Naive thymus-derived CD8-positive, alpha-beta T cell (primary cell): ENCODE measurements around the gene ZNF189. TPM values are rescaled to one million over a fixed set of nuclear protein-coding genes. Genes with fewer than 3 reads are reported as not detected.
A peak's percentile ranks its signal among the peaks of the same experiment; 100 is the strongest.
"Not testable (repeated sequence)": the region's sequence is repeated elsewhere in the genome, so short reads cannot be mapped to it uniquely, and the experiment has no call there.

Source experiments
- ATAC-seq, 2 donors: fragments of 150-1000 bp; cut with Tn5 transposase in 1 of 2; sonication (Bioruptor Pico), chemical (Tn5 transposase) in 1 of 2; 1 replicate in 1 of 2; 2 replicates in 1 of 2; pipeline ENCODE4 v1.10.0; 2021; ENCODE audit warnings: mild to moderate bottlenecking in 2 of 2, moderate library complexity in 2 of 2
- POLR2A ChIA-PET: fragments of 350-600 bp; sonication (Branson Sonifier 250); formaldehyde crosslinking; loops from one replicate; lab custom pipeline; 2021; ENCODE audit warnings: antibody characterized with exemption; lab: Charles Lee
- DNase-seq, 10 donors: peaks; one replicate each; pipeline versions ENCODE4 v3.0.0 to v3.0.0-alpha.2; 2020 to 2022
- H3K27ac Mint-ChIP-seq, 10 donors: one replicate each; pipeline ENCODE4 v1.8.0; 2020 to 2022; ENCODE audit warnings: mild to moderate bottlenecking in 10 of 10, mixed read lengths in 10 of 10, moderate library complexity in 4 of 10, inconsistent platforms in 1 of 10
- H3K27me3 Mint-ChIP-seq, 5 donors: one replicate each; pipeline ENCODE4 v1.8.0; 2021 to 2022; ENCODE audit warnings: mixed read lengths in 5 of 5
- H3K36me3 Mint-ChIP-seq, 3 donors: one replicate each; pipeline ENCODE4 v1.8.0; 2020 to 2022; ENCODE audit warnings: mixed read lengths in 3 of 3, mild to moderate bottlenecking in 2 of 3, inconsistent platforms in 1 of 3
- H3K4me1 Mint-ChIP-seq, 4 donors: one replicate each; pipeline ENCODE4 v1.8.0; 2021 to 2022; ENCODE audit warnings: mixed read lengths in 4 of 4
- H3K4me3 Mint-ChIP-seq, 10 donors: one replicate each; pipeline ENCODE4 v1.8.0; 2020 to 2022; ENCODE audit warnings: mild to moderate bottlenecking in 10 of 10, mixed read lengths in 10 of 10, moderate library complexity in 6 of 10, inconsistent platforms in 1 of 10
- H3K9me3 Mint-ChIP-seq, 9 donors: one replicate each; pipeline ENCODE4 v1.8.0; 2020 to 2022; ENCODE audit warnings: mixed read lengths in 9 of 9, mild to moderate bottlenecking in 3 of 9, inconsistent platforms in 1 of 9, moderate library complexity in 1 of 9
- polyA plus RNA-seq, 3 donors: library from polyadenylated mRNA; unstranded; fragments of 300-500 nt; fragmentation: Illumina TruSeq; gene quantifications; one replicate each; pipeline ENCODE4 v1.2.3, GENCODE V29; 2021
- total RNA-seq, 8 experiments: library from RNA in 2 of 8; stranded (reverse) in 2 of 8; gene quantifications; one replicate each; pipeline ENCODE4 v1.2.3 and lab custom pipeline; 2021 to 2026

ZNF189 gene
- total and polyA plus RNA-seq, 5 experiments from 2014 or later, result 1.4 to 26.3 (median 2.6) TPM

- POLR2A ChIA-PET, DNase-seq, ATAC-seq, H3K27me3 Mint-ChIP-seq, H3K4me3 Mint-ChIP-seq, H3K27ac Mint-ChIP-seq, H3K4me1 Mint-ChIP-seq: not testable (repeated sequence)
- H3K36me3 Mint-ChIP-seq, result peaks cover 6 to 21% (median 19%) of the 10 kb centered on the region in 3 donors
- peaks cover 0 to 15% (median 10%) of the 10 kb centered on the region in 9 donors for H3K9me3 Mint-ChIP-seq
Observed at GRCh38 chr9:101384873-101385536, 13.6 kb upstream of the ZNF189 start, which contains the start of gene BAAT. TSS of gene BAAT (minus strand) at chr9:101385006. CDS start at chr9:101371404, 13,602 bp downstream.

GRCh38 chr9:101387871-101388506 lies 10.7 kb upstream of the ZNF189 start:
- Mint-ChIP-seq H3K36me3 (peaks cover 23 to 49% (median 37%) of the 10 kb centered on the region in 3 donors), H3K4me1 (peaks cover 22 to 28% (median 23%) of the 10 kb centered on the region in 4 donors), H3K27ac (peak overlapping the region; percentile 9 to 83 (median 67)), H3K27me3 (no peaks in the 10 kb centered on the region), H3K4me3 (no peak overlapping the region), H3K9me3 (peaks cover 0 to 26% (median 11%) of the 10 kb centered on the region in 9 donors)
- POLR2A ChIA-PET, result no interaction called here
- peak in 2 of 10 donors; percentile 14 to 18 for DNase-seq
- peak; percentile 71 to 81 for ATAC-seq

DNA sequence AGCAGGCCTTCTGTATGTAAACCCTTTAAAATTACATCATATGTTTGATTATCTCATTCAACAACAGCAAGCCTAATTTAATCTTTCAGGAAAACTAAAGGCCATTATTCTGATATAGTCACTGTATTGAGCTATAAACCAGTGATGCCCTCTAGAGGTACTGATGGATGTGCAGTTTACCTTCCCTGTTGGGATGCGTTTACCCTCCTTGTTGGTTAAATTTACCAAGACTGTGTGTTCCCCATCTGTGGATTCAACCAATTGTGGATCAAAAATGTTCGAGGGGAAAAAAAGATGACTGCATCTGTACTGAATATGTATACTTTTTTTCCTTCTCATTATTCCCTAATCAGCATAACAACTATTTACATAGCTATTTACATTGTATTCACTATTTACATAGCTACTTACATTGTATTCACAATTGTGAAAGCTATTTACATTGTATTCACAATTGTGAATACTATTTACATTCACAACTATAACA lies 10.1 kb upstream of the ZNF189 start:
- Mint-ChIP-seq H3K4me3 (no peak overlapping the region), H3K36me3 (peaks cover 25 to 53% (median 43%) of the 10 kb centered on the region in 3 donors), H3K9me3 (peaks cover 0 to 28% (median 13%) of the 10 kb centered on the region in 9 donors), H3K27ac (peak overlapping the region in 7 of 10 donors; percentile 4 to 83 (median 55)), H3K27me3 (no peaks in the 10 kb centered on the region), H3K4me1 (peaks cover 23 to 30% (median 26%) of the 10 kb centered on the region in 4 donors)
- DNase-seq, result no peak
- no peak for ATAC-seq
- POLR2A ChIA-PET, result no interaction called here

- peak overlapping the region in 3 of 10 donors; percentile 15 to 69 (median 19) for H3K27ac Mint-ChIP-seq
- H3K4me1 Mint-ChIP-seq, result peaks cover 39 to 71% (median 68%) of the 10 kb centered on the region in 4 donors
- ATAC-seq (no peak), DNase-seq (no peak)
- H3K27me3 Mint-ChIP-seq, result no peaks in the 10 kb centered on the region
- peaks cover 32 to 77% (median 40%) of the 10 kb centered on the region in 3 donors for H3K36me3 Mint-ChIP-seq
- H3K9me3 Mint-ChIP-seq, result peaks cover 0 to 13% (median 6%) of the 10 kb centered on the region in 9 donors
- POLR2A ChIA-PET, result no interaction called here
- H3K4me3 Mint-ChIP-seq, result peak overlapping the region in 3 of 10 donors; percentile 5 to 28 (median 24)
Observed at GRCh38 chr9:101393135-101393534, 5.5 kb upstream of the ZNF189 start.

GRCh38 chr9:101394687-101395086 lies 4.0 kb upstream of the ZNF189 start:
- POLR2A ChIA-PET, result no interaction called here
- no peak for ATAC-seq
- DNase-seq, result no peak
- Mint-ChIP-seq H3K4me3 (peak overlapping the region in 6 of 10 donors; percentile 13 to 43 (median 35)), H3K36me3 (peaks cover 32 to 64% (median 40%) of the 10 kb centered on the region in 3 donors), H3K27ac (peak overlapping the region in 1 of 10 donors; percentile 7), H3K27me3 (no peaks in the 10 kb centered on the region), H3K9me3 (peaks cover 0 to 13% (median 6%) of the 10 kb centered on the region in 9 donors), H3K4me1 (peaks cover 37 to 84% (median 75%) of the 10 kb centered on the region in 4 donors)

GRCh38 chr9:101397746-101398067 lies 944 bp upstream of the ZNF189 start:
- peaks cover 0 to 7% (median 3%) of the 10 kb centered on the region in 9 donors for H3K9me3 Mint-ChIP-seq
- no peaks in the 10 kb centered on the region for H3K27me3 Mint-ChIP-seq
- H3K27ac Mint-ChIP-seq, result peak overlapping the region; percentile 99 to 100 (median 100)
- peaks cover 38 to 92% (median 84%) of the 10 kb centered on the region in 4 donors for H3K4me1 Mint-ChIP-seq
- peak in 1 of 10 donors; percentile 3 for DNase-seq
- no peak for ATAC-seq
- POLR2A ChIA-PET, result interaction anchor here (1.0 to 2.1 kb wide), 2 partner anchors 132 to 136 kb away, joined by 3 to 18 read pairs; partner anchors contain the start of gene RNF20
- peak overlapping the region; percentile 98 to 100 (median 99) for H3K4me3 Mint-ChIP-seq
- peaks cover 40 to 63% (median 52%) of the 10 kb centered on the region in 3 donors for H3K36me3 Mint-ChIP-seq

GRCh38 chr9:101398930-101399642 lies 435 bp downstream of the ZNF189 start:
- Mint-ChIP-seq H3K9me3 (peaks cover 2 to 15% (median 6%) of the 10 kb centered on the region in 9 donors), H3K4me3 (peak overlapping the region; percentile 98 to 100 (median 99)), H3K27ac (peak overlapping the region; percentile 99 to 100 (median 100)), H3K36me3 (peaks cover 48 to 66% (median 52%) of the 10 kb centered on the region in 3 donors), H3K4me1 (peaks cover 42 to 95% (median 82%) of the 10 kb centered on the region in 4 donors), H3K27me3 (no peaks in the 10 kb centered on the region)
- ATAC-seq (peak in 1 of 2 donors; percentile 8), DNase-seq (peak in 2 of 10 donors; percentile 7 to 25)
- POLR2A ChIA-PET, result interaction anchor here (0.7 to 2.1 kb wide), 5 partner anchors 10 to 176 kb away, joined by 3 to 18 read pairs (median 4); partner anchors contain the start of gene RNF20

- H3K36me3 Mint-ChIP-seq, result peaks cover 50 to 66% (median 53%) of the 10 kb centered on the region in 3 donors
- H3K27me3 Mint-ChIP-seq, result no peaks in the 10 kb centered on the region
- H3K4me3 Mint-ChIP-seq, result peak overlapping the region; percentile 98 to 100 (median 99)
- POLR2A ChIA-PET, result interaction anchor here (0.7 to 2.1 kb wide), 2 partner anchors 134 to 175 kb away, joined by 4 to 18 read pairs; partner anchors contain the start of gene RNF20
- peaks cover 3 to 19% (median 10%) of the 10 kb centered on the region in 9 donors for H3K9me3 Mint-ChIP-seq
- no peak for DNase-seq
- no peak for ATAC-seq
- peak overlapping the region; percentile 3 to 100 (median 100) for H3K27ac Mint-ChIP-seq
- H3K4me1 Mint-ChIP-seq, result peaks cover 38 to 90% (median 76%) of the 10 kb centered on the region in 4 donors
Observed at GRCh38 chr9:101399643-101399970, 956 bp downstream of the ZNF189 start.

DNA sequence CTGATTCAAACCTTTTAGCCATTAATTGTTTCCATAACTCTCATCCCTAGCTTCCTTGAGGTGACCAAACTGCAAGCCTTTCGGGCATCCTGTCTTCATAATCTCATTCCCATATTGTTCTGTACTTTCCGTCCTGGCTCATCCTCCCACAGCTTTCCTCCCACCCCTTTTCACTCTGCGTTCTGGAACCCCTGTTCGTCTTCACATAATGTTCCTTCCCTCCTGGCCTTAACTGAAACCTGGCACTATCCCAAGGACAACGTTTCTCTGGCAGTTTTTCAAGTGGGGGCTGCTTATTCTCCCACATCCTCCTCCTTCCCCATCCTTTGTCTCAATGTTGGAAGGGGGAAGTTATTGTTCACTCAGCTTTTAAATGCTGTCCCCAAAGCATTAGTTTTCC lies 1.5 kb downstream of the ZNF189 start:
- no peak for DNase-seq

DNA sequence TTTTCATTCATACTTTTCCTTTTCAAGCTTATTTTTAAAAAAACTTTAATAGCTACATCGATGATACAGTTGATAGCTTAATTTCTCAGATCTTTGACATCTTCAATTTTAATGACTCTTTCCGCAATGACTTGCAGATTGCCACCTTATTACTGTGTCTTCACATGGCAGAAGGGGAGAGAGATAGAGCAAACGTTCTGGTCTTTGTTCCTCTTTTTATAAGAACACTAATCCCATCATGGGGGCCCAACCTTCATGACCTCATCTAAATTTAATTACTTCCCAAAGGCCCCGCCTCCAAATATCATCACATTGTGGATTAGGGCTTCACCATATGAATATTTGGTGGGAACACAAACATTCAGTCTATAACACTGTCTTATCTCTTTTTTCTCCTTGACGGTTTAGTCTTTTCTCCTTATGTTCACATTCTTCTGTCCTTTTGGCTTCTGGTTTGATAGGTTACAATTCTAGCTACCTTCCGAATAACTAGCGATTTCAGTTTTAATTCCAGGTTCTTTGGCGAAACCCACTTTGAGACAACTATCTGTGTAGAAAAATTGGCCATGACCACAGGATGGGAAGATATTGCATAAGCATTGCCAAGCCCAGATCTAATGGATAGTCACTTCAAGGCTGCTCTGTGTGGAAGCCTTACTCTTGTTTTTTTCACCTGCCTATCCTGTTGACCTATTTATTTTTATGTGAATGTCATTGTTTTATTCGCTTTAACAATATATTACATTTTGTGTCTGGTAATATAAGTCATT lies 5.0 kb downstream of the ZNF189 start:
- Mint-ChIP-seq H3K4me3 (peak overlapping the region in 2 of 10 donors; percentile 27 to 37), H3K27ac (no peak overlapping the region), H3K27me3 (no peaks in the 10 kb centered on the region), H3K36me3 (peaks cover 80 to 86% (median 86%) of the 10 kb centered on the region in 3 donors), H3K9me3 (peaks cover 25 to 55% (median 46%) of the 10 kb centered on the region in 9 donors), H3K4me1 (peaks cover 28 to 49% (median 41%) of the 10 kb centered on the region in 4 donors)
- no peak for DNase-seq
- POLR2A ChIA-PET, result no interaction called here
- ATAC-seq, result no peak

More for the DNA sequence above, 1.5 kb downstream of the ZNF189 start:
- H3K4me1 Mint-ChIP-seq, result peaks cover 35 to 84% (median 71%) of the 10 kb centered on the region in 4 donors
- no peaks in the 10 kb centered on the region for H3K27me3 Mint-ChIP-seq
- H3K27ac Mint-ChIP-seq, result peak overlapping the region; percentile 42 to 100 (median 82)
- ATAC-seq, result no peak
- peak overlapping the region; percentile 98 to 100 (median 99) for H3K4me3 Mint-ChIP-seq
- H3K9me3 Mint-ChIP-seq, result peaks cover 8 to 25% (median 15%) of the 10 kb centered on the region in 9 donors
- H3K36me3 Mint-ChIP-seq, result peaks cover 52 to 66% (median 54%) of the 10 kb centered on the region in 3 donors
- POLR2A ChIA-PET, result interaction anchor here (2.1 kb wide), 1 partner anchor 134 kb away, joined by 18 read pairs; the partner anchor contains the start of gene RNF20
